Epidermal melanocyte (primary cell): ENCODE results near the gene MAL.

Experiments used
- DNase-seq: peaks from one replicate; pipeline ENCODE4 v3.0.0; 2011; ENCODE audit warnings: low spot score; ENCODE audit not compliant: insufficient read length

The MAL gene

GRCh38 chr2:94996305-94997100 lies 29.0 kb upstream of the MAL start:
- no peak for DNase-seq

- DNase-seq: no peak
These were observed 27.3 kb upstream of the MAL start for GRCh38 chr2:94997981-94998930.

- DNase-seq: no peak
These were observed 26.1 kb upstream of the MAL start for GRCh38 chr2:94999431-94999883.

GRCh38 chr2:95001051-95001562 lies 24.4 kb upstream of the MAL start:
- no peak for DNase-seq

- no peak for DNase-seq
These were observed 23.8 kb upstream of the MAL start for GRCh38 chr2:95001701-95002100.

- DNase-seq: no peak
These were observed 23.0 kb upstream of the MAL start for GRCh38 chr2:95002498-95002897.

GRCh38 chr2:95004287-95004686 lies 21.2 kb upstream of the MAL start:
- DNase-seq: no peak

- DNase-seq: no peak
These were observed 20.8 kb upstream of the MAL start for GRCh38 chr2:95004711-95005110.

GRCh38 chr2:95005726-95006125 lies 19.8 kb upstream of the MAL start:
- DNase-seq: no peak

GRCh38 chr2:95006588-95006987 lies 18.9 kb upstream of the MAL start:
- DNase-seq: no peak

GRCh38 chr2:95007031-95007609 lies 18.4 kb upstream of the MAL start:
- no peak for DNase-seq

GRCh38 chr2:95007822-95008221 lies 17.7 kb upstream of the MAL start:
- no peak for DNase-seq

- no peak for DNase-seq
These were observed 17.2 kb upstream of the MAL start for GRCh38 chr2:95008306-95008705.

GRCh38 chr2:95008996-95009395 lies 16.5 kb upstream of the MAL start:
- no peak for DNase-seq

GRCh38 chr2:95009412-95009811 lies 16.1 kb upstream of the MAL start:
- no peak for DNase-seq

- no peak for DNase-seq
These were observed 15.4 kb upstream of the MAL start for GRCh38 chr2:95010126-95010525.

- no peak for DNase-seq
These were observed 14.8 kb upstream of the MAL start for GRCh38 chr2:95010718-95011117.

GRCh38 chr2:95012881-95013550 lies 12.5 kb upstream of the MAL start:
- no peak for DNase-seq

- no peak for DNase-seq
These were observed 11.8 kb upstream of the MAL start for GRCh38 chr2:95013726-95014125.

GRCh38 chr2:95014126-95014708 lies 11.3 kb upstream of the MAL start:
- DNase-seq: no peak
